GM23338 (cell line): ENCODE data around the gene CST9.
"Not testable (repeated sequence)": the region's sequence is repeated elsewhere in the genome, so short reads cannot be mapped to it uniquely, and the experiment has no call there.

ENCODE experiments used
- CREB1 ChIP-seq: fragments of 250-450 bp; sonication (Bioruptor Pico); IDR thresholded peaks from 2 replicates; pipeline ENCODE4 v1.5.0; 2020; ENCODE audit warnings: low read depth, mild to moderate bottlenecking, moderate library complexity
- EZH2 ChIP-seq: fragments of 200-600 bp; sonication (generic); IDR thresholded peaks from one replicate; pipeline ENCODE4 v1.8.0; 2017; ENCODE audit warnings: antibody characterized with exemption, mild to moderate bottlenecking, low read depth; ENCODE audit not compliant: unreplicated experiment
- TF ChIP-seq, protein P1 (sequence below), 2 experiments: fragments of 200-600 bp in 1 of 2; sonication (generic) in 1 of 2; conservative IDR thresholded peaks; 2 replicates each; pipeline versions ENCODE4 v1.5.1 to v1.6.1; 2016 to 2017; ENCODE audit warnings: antibody characterized with exemption in 2 of 2, low read depth in 2 of 2, mild to moderate bottlenecking in 2 of 2, moderate library complexity in 1 of 2
- TF ChIP-seq, protein P2 (sequence below): IDR thresholded peaks from one replicate; pipeline ENCODE4 v1.6.1; 2018; ENCODE audit warnings: antibody characterized with exemption; ENCODE audit not compliant: unreplicated experiment

DNA sequence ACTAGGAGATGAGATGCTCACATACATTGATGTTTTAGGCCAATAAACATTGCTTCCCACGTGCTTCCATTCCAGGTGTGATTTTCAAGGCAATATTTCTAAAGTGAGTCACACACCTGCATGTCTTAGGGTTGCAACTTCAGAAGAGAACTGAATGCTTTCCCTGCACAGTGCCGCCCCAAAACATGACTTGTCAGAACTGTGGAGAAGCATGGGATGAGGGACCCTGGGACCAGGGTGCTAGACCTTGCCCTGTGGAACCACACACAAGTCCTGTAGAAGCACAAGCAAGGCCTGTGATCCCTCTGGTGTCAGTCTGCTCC lies 30.0 kb upstream of the CST9 start:
- TF ChIP-seq, protein P1, sequence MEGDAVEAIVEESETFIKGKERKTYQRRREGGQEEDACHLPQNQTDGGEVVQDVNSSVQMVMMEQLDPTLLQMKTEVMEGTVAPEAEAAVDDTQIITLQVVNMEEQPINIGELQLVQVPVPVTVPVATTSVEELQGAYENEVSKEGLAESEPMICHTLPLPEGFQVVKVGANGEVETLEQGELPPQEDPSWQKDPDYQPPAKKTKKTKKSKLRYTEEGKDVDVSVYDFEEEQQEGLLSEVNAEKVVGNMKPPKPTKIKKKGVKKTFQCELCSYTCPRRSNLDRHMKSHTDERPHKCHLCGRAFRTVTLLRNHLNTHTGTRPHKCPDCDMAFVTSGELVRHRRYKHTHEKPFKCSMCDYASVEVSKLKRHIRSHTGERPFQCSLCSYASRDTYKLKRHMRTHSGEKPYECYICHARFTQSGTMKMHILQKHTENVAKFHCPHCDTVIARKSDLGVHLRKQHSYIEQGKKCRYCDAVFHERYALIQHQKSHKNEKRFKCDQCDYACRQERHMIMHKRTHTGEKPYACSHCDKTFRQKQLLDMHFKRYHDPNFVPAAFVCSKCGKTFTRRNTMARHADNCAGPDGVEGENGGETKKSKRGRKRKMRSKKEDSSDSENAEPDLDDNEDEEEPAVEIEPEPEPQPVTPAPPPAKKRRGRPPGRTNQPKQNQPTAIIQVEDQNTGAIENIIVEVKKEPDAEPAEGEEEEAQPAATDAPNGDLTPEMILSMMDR (conservative IDR thresholded peaks at IDR 0.05; ENCODE audit: low read depth in 2 of 2) = not testable (repeated sequence)
- TF ChIP-seq, protein P2, sequence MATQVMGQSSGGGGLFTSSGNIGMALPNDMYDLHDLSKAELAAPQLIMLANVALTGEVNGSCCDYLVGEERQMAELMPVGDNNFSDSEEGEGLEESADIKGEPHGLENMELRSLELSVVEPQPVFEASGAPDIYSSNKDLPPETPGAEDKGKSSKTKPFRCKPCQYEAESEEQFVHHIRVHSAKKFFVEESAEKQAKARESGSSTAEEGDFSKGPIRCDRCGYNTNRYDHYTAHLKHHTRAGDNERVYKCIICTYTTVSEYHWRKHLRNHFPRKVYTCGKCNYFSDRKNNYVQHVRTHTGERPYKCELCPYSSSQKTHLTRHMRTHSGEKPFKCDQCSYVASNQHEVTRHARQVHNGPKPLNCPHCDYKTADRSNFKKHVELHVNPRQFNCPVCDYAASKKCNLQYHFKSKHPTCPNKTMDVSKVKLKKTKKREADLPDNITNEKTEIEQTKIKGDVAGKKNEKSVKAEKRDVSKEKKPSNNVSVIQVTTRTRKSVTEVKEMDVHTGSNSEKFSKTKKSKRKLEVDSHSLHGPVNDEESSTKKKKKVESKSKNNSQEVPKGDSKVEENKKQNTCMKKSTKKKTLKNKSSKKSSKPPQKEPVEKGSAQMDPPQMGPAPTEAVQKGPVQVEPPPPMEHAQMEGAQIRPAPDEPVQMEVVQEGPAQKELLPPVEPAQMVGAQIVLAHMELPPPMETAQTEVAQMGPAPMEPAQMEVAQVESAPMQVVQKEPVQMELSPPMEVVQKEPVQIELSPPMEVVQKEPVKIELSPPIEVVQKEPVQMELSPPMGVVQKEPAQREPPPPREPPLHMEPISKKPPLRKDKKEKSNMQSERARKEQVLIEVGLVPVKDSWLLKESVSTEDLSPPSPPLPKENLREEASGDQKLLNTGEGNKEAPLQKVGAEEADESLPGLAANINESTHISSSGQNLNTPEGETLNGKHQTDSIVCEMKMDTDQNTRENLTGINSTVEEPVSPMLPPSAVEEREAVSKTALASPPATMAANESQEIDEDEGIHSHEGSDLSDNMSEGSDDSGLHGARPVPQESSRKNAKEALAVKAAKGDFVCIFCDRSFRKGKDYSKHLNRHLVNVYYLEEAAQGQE = not testable (repeated sequence)
- not testable (repeated sequence) for TF ChIP-seq CREB1 (CRISPR knock-in tag); EZH2
